HG03139 (cell line): ENCODE measurements around the gene GDF11.

Experiments
- ATAC-seq: cut with Tn5 transposase; IDR thresholded peaks from one replicate; pipeline ENCODE4 v1.9.1; 2021; ENCODE audit not compliant: unreplicated experiment

GDF11 gene

GRCh38 chr12:55706568-55707218, 36.2 kb upstream of the GDF11 start:
- ATAC-seq: no peak

GRCh38 chr12:55707219-55707671, 35.7 kb upstream of the GDF11 start:
- no peak for ATAC-seq

- ATAC-seq: no peak
These were observed 34.9 kb upstream of the GDF11 start, which contains the start of gene ITGA7 for GRCh38 chr12:55707841-55708694. ITGA7 (minus strand) TSS chr12:55707904; CDS start chr12:55707682, 222 bp downstream.

GRCh38 chr12:55708695-55709233, 34.2 kb upstream of the GDF11 start:
- no peak for ATAC-seq

- ATAC-seq: no peak
These were observed 31.0 kb upstream of the GDF11 start for GRCh38 chr12:55711786-55712553.

- ATAC-seq: no peak
These were observed 30.1 kb upstream of the GDF11 start for GRCh38 chr12:55712700-55713415.

- ATAC-seq: no peak
These were observed 29.2 kb upstream of the GDF11 start for GRCh38 chr12:55713721-55714120.

GRCh38 chr12:55715169-55715764, 27.7 kb upstream of the GDF11 start:
- no peak for ATAC-seq

GRCh38 chr12:55715833-55716581, 26.9 kb upstream of the GDF11 start, which contains the start of gene BLOC1S1:
BLOC1S1 (plus strand) TSS chr12:55716046; CDS start chr12:55716052, 6 bp downstream.
- ATAC-seq: peak; percentile 86

- no peak for ATAC-seq
These were observed 26.4 kb upstream of the GDF11 start for GRCh38 chr12:55716582-55716957.

- no peak for ATAC-seq
These were observed 25.6 kb upstream of the GDF11 start for GRCh38 chr12:55717011-55718007.

- ATAC-seq: no peak
These were observed 24.9 kb upstream of the GDF11 start for GRCh38 chr12:55718015-55718414.

GRCh38 chr12:55718624-55719275, 24.2 kb upstream of the GDF11 start:
- no peak for ATAC-seq

- ATAC-seq: no peak
These were observed 23.6 kb upstream of the GDF11 start for GRCh38 chr12:55719371-55719770.

GRCh38 chr12:55720071-55720564, 22.8 kb upstream of the GDF11 start, which contains the start of gene RDH5:
RDH5 (plus strand) TSS chr12:55720393; CDS start chr12:55721185, 792 bp downstream.
- no peak for ATAC-seq

- no peak for ATAC-seq
These were observed 22.0 kb upstream of the GDF11 start for GRCh38 chr12:55720894-55721444.
